Subcutaneous adipose tissue (tissue), 4 donors: Measurements from ENCODE around the gene ITLN1. TPM values are rescaled to one million over a fixed set of nuclear protein-coding genes. Genes with fewer than 3 reads are reported as not detected.

ENCODE experiments used
- CTCF ChIP-seq: fragments of 450-650 bp; IDR thresholded peaks from one replicate; pipeline ENCODE4 v1.5.1; 2016; ENCODE audit warnings: low read depth, mild to moderate bottlenecking, control low read depth, antibody characterized with exemption, moderate library complexity
- total RNA-seq, 4 donors: library from RNA; depleted of rRNA; stranded (reverse); fragments of >200 nt; gene quantifications; one replicate each; pipeline ENCODE4 v1.1.0, GENCODE V29; 2016

ITLN1 gene
- total RNA-seq, 4 donors from 2014 or later = 145 TPM; not detected in 3

DNA sequence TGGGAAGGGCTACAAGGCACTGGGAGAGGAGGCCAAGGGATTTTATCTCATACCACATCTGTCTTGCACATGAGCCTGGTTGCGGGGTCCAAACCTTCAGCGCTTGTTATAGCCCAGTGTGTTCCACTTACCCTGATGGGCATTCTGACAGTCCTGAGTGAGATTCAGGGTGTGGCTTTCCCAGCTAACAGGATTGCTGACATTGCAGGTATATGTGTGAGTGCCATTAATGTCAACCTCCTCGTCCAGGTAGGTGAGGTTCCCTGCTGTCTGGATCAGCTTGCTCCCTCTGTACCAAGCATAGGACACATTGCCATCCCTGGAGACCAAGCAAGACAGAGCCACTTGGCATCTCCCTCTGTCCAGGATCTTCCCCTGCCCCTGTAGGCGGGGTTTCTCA, 43.9 kb downstream of the ITLN1 start:
- no peak for TF ChIP-seq CTCF

- no peak for TF ChIP-seq CTCF
These were observed 45.2 kb downstream of the ITLN1 start for GRCh38 chr1:160839746-160840145.

DNA sequence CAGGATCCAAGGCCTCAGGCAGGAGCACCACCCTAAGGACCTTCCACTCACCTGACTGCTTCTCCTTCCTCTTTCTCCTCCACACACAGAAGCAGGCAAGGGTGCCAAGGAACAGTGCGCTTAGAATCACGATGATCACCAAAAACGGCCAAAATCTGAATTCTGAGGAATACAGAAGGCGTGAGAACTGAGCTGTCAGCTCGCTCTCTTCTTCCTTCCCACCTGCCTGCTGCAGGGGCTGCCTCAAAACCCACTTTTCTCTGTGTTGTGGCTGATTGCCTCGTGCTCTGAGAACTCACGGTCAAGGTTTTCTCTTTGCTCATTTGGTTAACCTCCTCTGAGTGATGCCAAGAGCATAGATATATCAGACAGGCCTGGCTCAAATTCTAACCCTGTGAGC, 46.1 kb downstream of the ITLN1 start:
- TF ChIP-seq CTCF = no peak

GRCh38 chr1:160837558-160838205, 47.3 kb downstream of the ITLN1 start:
- TF ChIP-seq CTCF = no peak

DNA sequence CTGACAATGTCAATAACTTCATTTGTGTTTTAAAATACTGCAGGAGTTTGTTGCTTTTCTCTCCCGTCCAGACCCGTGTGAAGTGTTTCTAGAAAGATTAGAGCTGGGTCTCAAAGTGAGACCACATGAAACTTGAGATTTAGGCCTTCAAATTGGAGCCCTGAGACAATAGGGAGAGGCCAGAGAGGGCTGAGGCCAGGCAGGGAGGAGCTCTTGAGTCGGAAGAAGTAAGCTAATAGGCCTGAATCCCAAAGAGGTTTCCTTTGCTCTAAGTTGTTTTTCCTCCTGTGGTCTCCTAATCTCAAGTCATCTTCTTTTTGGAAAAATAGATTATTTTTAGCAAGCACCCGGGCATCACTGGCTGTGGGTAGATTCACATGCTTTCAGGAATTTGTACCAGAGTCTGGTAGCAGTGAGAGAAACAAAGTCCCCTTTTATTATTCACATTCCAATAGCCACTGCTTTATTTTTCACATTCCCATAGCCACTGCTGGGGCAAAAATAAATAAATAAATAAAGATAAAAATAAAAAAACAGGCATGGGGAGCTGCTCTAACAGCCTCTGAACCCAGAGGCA, 47.9 kb downstream of the ITLN1 start:
- no peak for TF ChIP-seq CTCF

- TF ChIP-seq CTCF = no peak
These were observed 48.4 kb downstream of the ITLN1 start for GRCh38 chr1:160836561-160836960.

GRCh38 chr1:160835751-160836150, 49.2 kb downstream of the ITLN1 start:
- no peak for TF ChIP-seq CTCF
